ENCODE results near the gene GRPEL1.

GRPEL1 gene

DNA sequence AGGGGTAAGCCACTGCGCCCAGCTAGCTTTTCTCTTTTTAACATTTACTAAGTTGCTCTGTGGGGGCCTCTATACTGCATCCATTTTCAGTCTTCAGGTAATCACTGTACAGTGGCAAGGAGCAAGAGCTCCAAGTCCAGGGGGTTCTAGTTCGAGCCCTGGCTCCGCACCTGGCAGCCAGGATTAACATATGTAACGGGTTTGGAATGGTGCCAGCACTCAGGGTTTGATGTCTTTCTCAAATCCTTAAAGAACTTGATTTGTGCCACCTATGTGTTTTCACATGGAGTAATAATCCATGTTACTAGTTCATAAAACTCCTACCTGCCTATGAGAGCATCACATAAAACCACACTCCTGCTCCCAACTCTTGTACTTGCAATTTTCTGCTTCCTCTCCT lies 4.5 kb downstream of the GRPEL1 start:
- DNase-seq (ENCODE audit: low spot score), result no peak

GRCh38 chr4:7062816-7063215 lies 5.0 kb downstream of the GRPEL1 start:
- no peak for DNase-seq (ENCODE audit: low spot score)

DNA sequence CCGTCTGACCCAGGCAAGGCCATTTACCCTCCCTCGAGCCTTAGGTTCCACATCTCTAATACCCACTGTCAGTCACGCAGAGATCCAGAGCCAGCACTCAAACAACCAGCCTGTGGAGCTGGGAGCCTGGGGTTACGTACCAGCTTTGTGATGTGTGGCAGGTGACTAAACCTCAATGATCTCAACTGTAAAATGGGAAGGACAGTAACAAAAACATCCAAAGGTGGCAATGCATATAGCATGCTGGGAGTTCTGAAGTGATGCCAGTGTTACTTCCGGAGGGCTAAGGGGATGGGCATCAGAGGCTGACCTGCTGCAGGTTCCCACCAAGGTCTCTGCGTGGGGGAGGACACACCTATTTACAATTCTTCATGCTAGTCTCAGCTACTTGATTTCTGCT lies 6.0 kb downstream of the GRPEL1 start:
- DNase-seq (ENCODE audit: low spot score), result no peak

- DNase-seq (ENCODE audit: low spot score), result no peak
Observed at GRCh38 chr4:7060346-7061150, 7.3 kb downstream of the GRPEL1 start.

DNA sequence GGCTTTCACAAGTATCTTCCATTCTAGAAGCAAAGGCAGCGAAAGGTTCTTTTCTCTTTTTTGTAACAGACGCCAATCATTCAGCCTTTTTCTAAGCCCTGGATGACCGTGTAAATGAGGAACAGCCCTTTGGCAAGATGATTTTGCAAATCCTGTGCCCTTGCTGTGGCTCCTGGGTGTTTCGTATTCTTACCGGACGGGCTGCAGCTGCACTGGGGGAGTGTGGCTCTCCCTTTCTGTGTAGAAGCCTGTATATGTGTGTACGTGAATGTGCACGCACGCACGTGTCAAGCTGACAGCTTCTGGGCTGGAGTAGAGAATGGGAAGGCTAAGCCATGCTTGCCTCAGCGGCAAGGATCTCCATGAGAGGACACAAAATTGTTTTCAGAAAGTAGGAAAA lies 8.2 kb downstream of the GRPEL1 start:
- DNase-seq (ENCODE audit: low spot score), result no peak

DNA sequence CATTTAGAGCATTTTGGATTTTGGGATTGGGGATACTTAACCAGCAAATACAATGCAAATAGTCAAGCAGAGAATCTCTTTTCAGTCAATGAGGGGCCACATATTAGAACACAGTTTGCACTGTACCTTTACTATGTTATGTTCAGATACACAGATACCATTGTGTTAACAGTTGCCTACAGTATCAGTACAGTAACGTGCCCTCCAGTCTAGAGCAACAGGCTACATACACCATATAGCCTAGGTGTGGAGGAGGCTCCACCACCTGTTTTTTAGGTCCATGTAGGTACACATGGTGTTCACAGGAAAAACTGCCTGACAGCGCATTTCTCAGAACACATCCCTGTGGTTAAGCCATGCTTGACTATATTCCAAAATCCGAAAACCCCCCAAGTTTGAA lies 9.1 kb downstream of the GRPEL1 start:
- DNase-seq (ENCODE audit: low spot score), result no peak

GRCh38 chr4:7055990-7056325 lies 11.9 kb downstream of the GRPEL1 start:
- no peak for DNase-seq (ENCODE audit: low spot score)

- DNase-seq (ENCODE audit: low spot score), result no peak
Observed at GRCh38 chr4:7055111-7055989, 12.5 kb downstream of the GRPEL1 start.

GRCh38 chr4:7054106-7054880 lies 13.6 kb downstream of the GRPEL1 start:
- DNase-seq (ENCODE audit: low spot score), result no peak

- DNase-seq (ENCODE audit: low spot score), result no peak
Observed at GRCh38 chr4:7052923-7053715, 14.7 kb downstream of the GRPEL1 start.

GRCh38 chr4:7052313-7052712 lies 15.6 kb downstream of the GRPEL1 start:
- DNase-seq (ENCODE audit: low spot score), result no peak

GRCh38 chr4:7051905-7052304 lies 16.0 kb downstream of the GRPEL1 start:
- DNase-seq (ENCODE audit: low spot score), result no peak

DNA sequence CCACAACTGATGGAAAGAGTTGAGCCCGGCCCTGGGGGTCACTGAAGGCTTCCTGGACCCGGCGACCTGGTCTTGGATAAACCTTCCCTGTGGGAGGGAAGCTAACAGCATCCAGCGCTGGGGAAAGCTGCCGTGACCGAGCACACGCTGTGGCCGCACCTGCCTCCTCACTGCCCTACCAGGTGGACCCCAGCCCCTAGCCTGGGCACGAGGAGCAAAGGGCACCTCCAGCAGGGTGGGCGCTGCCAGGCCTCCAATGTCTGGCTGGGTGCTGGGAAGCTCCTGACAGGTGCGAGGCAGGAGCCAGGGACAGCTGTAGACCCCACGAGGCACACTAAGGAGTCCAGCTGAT lies 16.7 kb downstream of the GRPEL1 start:
- DNase-seq (ENCODE audit: low spot score), result no peak

DNA sequence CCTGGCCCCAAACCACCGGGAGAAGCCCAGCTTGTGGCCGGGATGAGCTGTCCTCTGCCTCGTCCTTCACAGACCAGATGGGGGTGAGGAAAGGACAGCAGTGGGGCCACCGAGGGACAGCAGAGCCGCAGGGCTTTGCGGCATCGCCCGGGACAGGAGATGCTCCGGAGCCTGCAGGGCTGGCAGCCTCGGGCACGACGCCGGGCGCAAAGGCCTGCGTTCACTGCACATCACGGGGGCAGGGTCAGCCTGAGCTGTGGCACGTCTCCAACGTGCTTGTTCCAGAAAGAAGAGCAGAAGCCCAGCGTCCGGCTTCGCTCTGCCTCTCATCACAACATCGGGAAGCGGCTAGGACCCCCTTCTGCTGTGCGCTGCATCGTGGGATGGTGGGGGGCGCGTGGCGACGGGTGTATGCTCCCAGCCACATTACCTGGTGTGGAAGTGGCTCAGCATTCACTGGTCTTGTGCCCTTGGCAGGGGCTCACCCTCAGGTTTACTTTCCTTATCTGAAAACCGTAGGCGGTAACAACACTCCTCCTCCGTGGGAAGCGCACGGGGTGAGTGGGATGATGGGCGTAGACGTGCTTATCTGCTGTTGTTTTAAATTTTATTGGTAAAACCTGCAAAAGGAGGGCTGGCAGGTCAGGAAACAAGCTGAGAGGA lies 17.3 kb downstream of the GRPEL1 start:
- no peak for DNase-seq (ENCODE audit: low spot score)

GRCh38 chr4:7049739-7050138 lies 18.1 kb downstream of the GRPEL1 start:
- no peak for DNase-seq (ENCODE audit: low spot score)

- no peak for DNase-seq (ENCODE audit: low spot score)
Observed at GRCh38 chr4:7049295-7049694, 18.6 kb downstream of the GRPEL1 start.

DNA sequence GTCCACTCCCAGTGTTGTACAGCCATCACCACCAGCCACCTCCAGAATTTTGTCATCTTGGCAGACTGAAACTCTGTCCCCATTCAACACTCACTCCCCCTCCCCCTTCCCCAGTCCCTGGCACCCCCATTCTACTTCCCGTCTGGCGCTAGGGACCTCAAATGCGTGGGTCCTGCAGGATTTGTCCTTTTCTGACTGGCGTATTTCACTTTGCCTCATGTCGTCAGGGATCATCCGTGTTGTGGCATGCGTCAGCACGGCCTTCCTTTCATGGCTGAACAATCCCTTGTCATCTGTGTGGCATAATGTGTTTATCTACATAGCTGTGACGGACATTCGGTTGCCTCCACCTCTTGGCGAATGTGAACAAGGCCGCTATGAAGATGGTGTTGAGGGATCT lies 19.2 kb downstream of the GRPEL1 start:
- DNase-seq (ENCODE audit: low spot score), result no peak

DNA sequence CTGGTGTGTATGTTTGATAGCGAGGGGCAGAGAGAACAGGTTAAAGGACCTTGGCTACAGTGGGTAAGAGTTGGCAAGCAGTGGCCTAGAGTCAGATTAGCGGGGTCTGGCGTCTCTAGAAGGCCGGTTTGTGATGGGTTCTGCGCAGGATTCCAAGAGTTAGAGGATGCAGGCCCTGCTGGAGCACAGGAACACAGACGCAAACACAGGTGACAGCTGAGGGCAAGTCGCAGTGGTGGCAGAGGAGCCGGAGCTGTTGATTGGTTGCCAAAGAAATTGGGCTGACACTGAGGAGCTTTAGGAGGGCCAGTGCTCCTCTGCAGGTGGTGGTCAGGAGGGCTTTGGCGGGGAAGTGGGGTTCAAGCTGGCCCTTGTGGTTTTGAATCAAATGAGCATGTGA lies 20.9 kb downstream of the GRPEL1 start:
- no peak for DNase-seq (ENCODE audit: low spot score)

- DNase-seq (ENCODE audit: low spot score), result no peak
Observed at GRCh38 chr4:7045961-7046921, 21.6 kb downstream of the GRPEL1 start.

DNA sequence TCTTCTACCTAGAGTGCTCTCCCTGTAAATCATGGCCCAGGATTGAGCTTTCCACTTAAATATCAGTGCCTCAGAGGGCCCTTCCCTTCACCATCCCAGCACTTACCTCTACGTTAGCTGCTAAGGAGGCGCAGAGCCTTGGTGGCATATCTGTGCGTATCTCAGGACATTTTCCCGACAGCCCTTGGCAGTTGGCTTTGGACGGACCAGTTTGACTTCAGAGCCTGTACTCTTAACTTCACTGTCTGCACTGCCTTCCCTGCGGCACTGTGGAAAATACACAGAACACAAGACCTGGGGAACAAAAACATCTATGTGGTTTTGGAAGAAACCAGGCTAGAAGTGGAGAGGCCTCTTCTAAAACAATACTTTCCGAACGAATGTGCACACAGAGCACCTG lies 22.3 kb downstream of the GRPEL1 start:
- DNase-seq (ENCODE audit: low spot score), result no peak

Data from globus pallidus (tissue), 1 donor.